Nephron (organoid): ENCODE measurements around the gene CTRB2.

Experiments used
- H3K27ac Mint-ChIP-seq, 3 experiments: 2 replicates each; pipeline ENCODE4 v1.8.0; 2020; ENCODE audit warnings: mixed read lengths in 3 of 3, mild to moderate bottlenecking in 2 of 3, moderate library complexity in 1 of 3
- H3K27me3 Mint-ChIP-seq: 2 replicates; pipeline ENCODE4 v1.8.0; 2021; ENCODE audit warnings: low read depth, mild to moderate bottlenecking, moderate library complexity, mixed read lengths
- H3K36me3 Mint-ChIP-seq: 2 replicates; pipeline ENCODE4 v1.8.0; 2020; ENCODE audit warnings: low read depth, mixed read lengths
- H3K4me1 Mint-ChIP-seq: 2 replicates; pipeline ENCODE4 v1.8.0; 2020; ENCODE audit warnings: mixed read lengths
- H3K4me3 Mint-ChIP-seq, 3 experiments: 2 replicates each; pipeline ENCODE4 v1.8.0; 2020; ENCODE audit warnings: mild to moderate bottlenecking in 3 of 3, mixed read lengths in 3 of 3, moderate library complexity in 2 of 3
- H3K9me3 Mint-ChIP-seq: 2 replicates; pipeline ENCODE4 v1.8.0; 2020; ENCODE audit warnings: mixed read lengths
- TF ChIP-seq, protein P1 (sequence below), 3 experiments: fragments of 200-600 bp; sonication (generic); IDR thresholded peaks; one replicate each; pipeline ENCODE4 v1.5.0; 2021; ENCODE audit warnings: antibody characterized with exemption in 3 of 3; ENCODE audit not compliant: unreplicated experiment in 3 of 3

CTRB2 gene

DNA sequence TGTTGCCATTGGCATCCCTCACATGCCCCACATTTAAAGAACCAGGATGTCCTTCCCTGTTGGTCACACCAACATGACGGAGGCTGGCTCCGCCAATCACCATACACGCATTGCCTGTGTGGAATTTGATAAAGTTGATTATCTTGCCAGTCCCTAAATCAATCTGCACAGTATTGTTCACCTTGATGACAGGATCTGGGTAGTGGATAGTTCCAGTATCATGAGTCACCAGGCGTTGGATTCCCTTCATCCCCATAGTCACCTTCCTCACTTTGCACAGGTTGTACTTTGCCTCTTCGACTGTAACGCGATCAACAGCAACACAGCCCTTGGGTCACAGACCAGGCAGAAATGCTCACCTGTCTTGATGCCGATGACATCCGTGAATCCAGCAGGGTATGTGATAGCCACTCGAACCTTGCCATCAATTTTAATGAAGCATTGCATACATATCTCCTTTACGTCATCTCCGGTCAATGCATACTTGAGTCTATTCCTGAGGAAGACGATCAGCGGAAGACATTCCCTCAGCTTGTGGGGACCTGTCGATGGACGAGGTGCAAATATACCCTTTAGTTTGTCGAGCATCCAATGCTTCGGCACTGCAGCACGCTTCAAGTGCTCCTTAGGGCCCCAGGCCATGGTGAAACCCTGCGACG, 14.2 kb downstream of the CTRB2 start:
- Mint-ChIP-seq H3K9me3 (no peaks in the 10 kb centered on the region), H3K4me1 (no peaks in the 10 kb centered on the region), H3K4me3 (no peak overlapping the region)

DNA sequence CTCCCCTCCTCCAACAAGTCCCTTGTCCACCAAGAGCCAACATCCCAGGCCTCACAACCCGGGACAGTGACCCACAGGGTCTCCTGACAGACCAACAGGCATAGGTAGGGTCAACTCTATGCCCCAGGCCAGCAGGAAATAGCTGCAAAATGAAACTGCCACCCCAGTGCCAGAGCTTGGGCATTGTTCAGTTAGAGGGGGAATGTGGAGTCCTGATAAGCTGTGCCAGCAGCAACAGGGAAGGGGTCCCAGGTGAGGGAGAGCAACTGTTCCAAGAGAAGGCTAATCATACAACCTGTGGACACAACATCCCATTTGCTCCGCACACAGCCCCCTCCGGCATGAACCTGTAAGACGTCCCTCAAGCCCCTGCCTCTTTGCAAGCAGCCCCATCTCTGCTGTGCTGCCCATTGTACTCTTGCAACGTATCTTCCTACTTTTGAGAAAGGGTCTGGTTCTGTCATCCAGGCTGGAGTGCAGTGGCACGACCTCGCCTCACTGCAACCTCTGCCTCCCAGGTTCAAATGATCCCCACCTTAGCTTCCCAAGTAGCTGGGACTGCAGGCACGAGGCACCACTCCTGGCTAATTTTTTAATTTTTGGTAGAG, 17.2 kb downstream of the CTRB2 start:
- TF ChIP-seq, protein P1, sequence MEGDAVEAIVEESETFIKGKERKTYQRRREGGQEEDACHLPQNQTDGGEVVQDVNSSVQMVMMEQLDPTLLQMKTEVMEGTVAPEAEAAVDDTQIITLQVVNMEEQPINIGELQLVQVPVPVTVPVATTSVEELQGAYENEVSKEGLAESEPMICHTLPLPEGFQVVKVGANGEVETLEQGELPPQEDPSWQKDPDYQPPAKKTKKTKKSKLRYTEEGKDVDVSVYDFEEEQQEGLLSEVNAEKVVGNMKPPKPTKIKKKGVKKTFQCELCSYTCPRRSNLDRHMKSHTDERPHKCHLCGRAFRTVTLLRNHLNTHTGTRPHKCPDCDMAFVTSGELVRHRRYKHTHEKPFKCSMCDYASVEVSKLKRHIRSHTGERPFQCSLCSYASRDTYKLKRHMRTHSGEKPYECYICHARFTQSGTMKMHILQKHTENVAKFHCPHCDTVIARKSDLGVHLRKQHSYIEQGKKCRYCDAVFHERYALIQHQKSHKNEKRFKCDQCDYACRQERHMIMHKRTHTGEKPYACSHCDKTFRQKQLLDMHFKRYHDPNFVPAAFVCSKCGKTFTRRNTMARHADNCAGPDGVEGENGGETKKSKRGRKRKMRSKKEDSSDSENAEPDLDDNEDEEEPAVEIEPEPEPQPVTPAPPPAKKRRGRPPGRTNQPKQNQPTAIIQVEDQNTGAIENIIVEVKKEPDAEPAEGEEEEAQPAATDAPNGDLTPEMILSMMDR (IDR thresholded peaks at IDR 0.05; ENCODE audit: unreplicated experiment in 3 of 3) = no peak
- Mint-ChIP-seq H3K36me3 (no peaks in the 10 kb centered on the region), H3K4me3 (no peak overlapping the region), H3K4me1 (no peaks in the 10 kb centered on the region), H3K9me3 (peaks cover 3% of the 10 kb centered on the region), H3K27ac (no peak overlapping the region), H3K27me3 (peaks cover 4% of the 10 kb centered on the region)

More for the DNA sequence above, 14.2 kb downstream of the CTRB2 start:
- TF ChIP-seq, protein P1 (IDR thresholded peaks at IDR 0.05; ENCODE audit: unreplicated experiment in 3 of 3) = no peak
- peaks cover 4% of the 10 kb centered on the region for H3K27me3 Mint-ChIP-seq
- no peaks in the 10 kb centered on the region for H3K36me3 Mint-ChIP-seq
- no peak overlapping the region for H3K27ac Mint-ChIP-seq

DNA sequence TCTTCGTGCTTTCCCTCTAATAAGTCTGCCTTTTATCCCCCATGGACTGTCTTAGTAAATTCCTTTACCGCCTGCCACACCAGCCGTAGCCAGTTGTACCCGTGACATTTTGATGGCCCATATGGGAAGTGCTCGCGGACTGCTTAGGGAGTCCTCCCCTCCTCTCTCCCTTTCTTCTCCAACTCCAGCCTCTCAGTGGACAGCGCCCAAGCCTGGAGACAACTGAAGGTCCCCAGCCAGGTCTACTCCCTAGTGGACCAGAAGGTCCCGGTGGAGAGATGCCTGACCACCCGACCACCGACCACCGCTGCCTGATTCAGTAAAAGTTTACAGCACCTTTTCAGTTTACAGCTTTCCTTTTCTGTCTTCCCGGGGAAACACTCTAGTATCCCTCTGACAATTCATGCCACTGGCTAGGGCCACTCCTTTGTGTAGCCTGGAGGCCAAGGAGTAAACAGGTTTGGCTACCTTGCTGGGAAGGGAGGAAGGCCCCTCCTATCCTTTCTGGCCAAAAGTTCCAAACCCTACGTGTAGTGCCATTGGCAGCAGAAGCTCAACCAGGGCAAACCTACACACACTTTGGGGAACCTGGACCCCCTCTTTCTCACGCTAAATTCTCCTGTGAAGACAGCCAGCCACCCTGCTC, 18.0 kb downstream of the CTRB2 start:
- TF ChIP-seq, protein P1 (IDR thresholded peaks at IDR 0.05; ENCODE audit: unreplicated experiment in 3 of 3) = no peak
- no peaks in the 10 kb centered on the region for H3K36me3 Mint-ChIP-seq

DNA sequence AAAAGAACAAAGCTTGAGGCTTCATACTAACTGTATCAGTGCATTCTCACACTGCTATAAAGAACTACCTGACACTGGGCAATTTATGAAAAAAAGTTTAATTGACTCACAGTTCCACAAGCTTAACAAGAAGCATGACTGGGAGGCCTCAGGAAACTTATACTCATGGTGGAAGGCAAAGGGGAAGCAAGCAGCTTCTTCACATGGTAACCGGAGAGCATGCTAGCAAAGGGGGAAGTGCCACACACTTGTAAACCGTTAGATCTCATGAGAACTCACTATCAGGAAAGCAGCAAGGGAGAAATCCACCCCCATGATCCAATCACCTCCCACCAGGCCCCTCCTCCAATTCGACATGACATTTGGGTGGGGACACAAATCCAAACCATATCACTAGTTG, 25.3 kb downstream of the CTRB2 start:
- H3K4me3 Mint-ChIP-seq = no peak overlapping the region
- peaks cover 31% of the 10 kb centered on the region for H3K9me3 Mint-ChIP-seq
- H3K36me3 Mint-ChIP-seq = peaks cover 7% of the 10 kb centered on the region
- no peaks in the 10 kb centered on the region for H3K4me1 Mint-ChIP-seq
- TF ChIP-seq, protein P1 (IDR thresholded peaks at IDR 0.05; ENCODE audit: unreplicated experiment in 3 of 3) = no peak
- no peaks in the 10 kb centered on the region for H3K27me3 Mint-ChIP-seq
- H3K27ac Mint-ChIP-seq = no peak overlapping the region

More for the DNA sequence above, 18.0 kb downstream of the CTRB2 start:
- peaks cover 5% of the 10 kb centered on the region for H3K9me3 Mint-ChIP-seq
- H3K4me3 Mint-ChIP-seq = no peak overlapping the region
- H3K4me1 Mint-ChIP-seq = no peaks in the 10 kb centered on the region
- peaks cover 4% of the 10 kb centered on the region for H3K27me3 Mint-ChIP-seq
- no peak overlapping the region for H3K27ac Mint-ChIP-seq

DNA sequence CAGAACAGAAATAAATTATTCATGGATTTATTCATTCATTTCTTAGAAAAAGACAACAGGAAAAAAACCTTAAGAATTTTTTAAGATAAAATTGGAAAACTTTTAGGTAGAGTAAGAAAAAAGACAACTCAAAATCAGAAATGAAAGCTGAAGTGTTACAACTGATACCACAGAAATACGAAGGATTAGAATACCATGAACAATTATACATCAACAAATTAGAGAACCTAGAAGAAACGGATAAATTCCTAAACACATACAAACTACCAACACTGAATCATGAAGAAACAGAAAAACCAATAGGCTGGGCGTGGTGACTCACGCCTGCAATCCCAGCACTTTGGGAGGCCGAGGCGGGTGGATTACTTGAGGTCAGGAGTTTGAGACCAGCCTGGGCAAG, 27.8 kb downstream of the CTRB2 start:
- Mint-ChIP-seq H3K4me3 (no peak overlapping the region), H3K9me3 (peaks cover 44% of the 10 kb centered on the region), H3K4me1 (no peaks in the 10 kb centered on the region), H3K36me3 (peaks cover 20% of the 10 kb centered on the region), H3K27ac (no peak overlapping the region), H3K27me3 (no peaks in the 10 kb centered on the region)
- TF ChIP-seq, protein P1 (IDR thresholded peaks at IDR 0.05; ENCODE audit: unreplicated experiment in 3 of 3) = no peak
